ENCODE results near the gene CPED1.

DNA sequence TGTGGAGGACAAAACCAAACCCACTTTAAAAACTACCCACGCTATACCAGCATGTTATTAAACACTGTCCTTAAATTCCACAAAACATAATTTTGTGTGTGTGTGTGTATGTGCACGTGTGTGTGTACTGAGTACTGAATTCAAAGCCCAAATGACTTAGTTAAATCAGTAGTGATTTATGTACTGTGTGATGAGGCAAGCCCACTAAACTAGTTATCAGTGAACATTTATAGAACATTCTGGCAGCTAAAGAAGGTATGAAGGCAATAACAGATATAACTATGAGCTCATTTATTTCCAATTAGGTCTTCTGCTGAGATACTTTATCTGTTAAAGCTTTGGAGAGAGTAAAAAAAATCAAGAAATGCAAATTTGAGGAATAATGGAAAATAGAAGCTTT is 115.1 kb downstream of the CPED1 start:
- TF ChIP-seq, protein P1, sequence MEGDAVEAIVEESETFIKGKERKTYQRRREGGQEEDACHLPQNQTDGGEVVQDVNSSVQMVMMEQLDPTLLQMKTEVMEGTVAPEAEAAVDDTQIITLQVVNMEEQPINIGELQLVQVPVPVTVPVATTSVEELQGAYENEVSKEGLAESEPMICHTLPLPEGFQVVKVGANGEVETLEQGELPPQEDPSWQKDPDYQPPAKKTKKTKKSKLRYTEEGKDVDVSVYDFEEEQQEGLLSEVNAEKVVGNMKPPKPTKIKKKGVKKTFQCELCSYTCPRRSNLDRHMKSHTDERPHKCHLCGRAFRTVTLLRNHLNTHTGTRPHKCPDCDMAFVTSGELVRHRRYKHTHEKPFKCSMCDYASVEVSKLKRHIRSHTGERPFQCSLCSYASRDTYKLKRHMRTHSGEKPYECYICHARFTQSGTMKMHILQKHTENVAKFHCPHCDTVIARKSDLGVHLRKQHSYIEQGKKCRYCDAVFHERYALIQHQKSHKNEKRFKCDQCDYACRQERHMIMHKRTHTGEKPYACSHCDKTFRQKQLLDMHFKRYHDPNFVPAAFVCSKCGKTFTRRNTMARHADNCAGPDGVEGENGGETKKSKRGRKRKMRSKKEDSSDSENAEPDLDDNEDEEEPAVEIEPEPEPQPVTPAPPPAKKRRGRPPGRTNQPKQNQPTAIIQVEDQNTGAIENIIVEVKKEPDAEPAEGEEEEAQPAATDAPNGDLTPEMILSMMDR (IDR thresholded peaks at IDR 0.05; ENCODE audit: low read length), result no peak
- TF ChIP-seq EZH2 (optimal IDR thresholded peaks at IDR 0.05; ENCODE audit: low read depth, low read length) (no peak), EZH2phosphoT487 (IDR thresholded peaks at IDR 0.05; ENCODE audit: low read length) (no peak)
